Measurements from ENCODE around the gene CD36.
A peak's percentile ranks its signal among the peaks of the same experiment; 100 is the strongest.
"Not testable (repeated sequence)": the region's sequence is repeated elsewhere in the genome, so short reads cannot be mapped to it uniquely, and the experiment has no call there.

CD36 gene

DNA sequence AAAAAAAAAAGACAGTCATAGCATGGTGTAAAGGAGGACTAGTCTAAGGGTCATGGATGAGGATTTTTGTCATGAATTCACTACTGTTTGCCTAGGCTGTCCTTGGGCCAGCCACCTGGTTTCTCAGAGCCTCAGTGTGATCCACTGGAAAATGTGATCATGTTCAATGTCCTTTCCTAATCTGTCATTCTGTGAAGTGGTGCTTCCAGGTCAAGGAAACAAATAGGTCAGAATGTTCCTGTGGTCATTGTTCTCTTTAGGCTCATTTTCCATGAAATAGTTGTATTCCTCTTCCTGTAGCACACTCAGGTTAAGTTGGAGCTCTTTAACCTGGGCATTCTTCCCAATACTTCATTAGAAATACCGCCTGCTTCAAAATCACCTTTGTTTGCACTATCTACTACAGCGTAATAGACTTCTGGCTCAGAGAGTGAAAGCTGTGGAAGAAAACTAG, 16.5 kb downstream of the CD36 start:
- DNase-seq (ENCODE audit: low read depth) = no peak

DNA sequence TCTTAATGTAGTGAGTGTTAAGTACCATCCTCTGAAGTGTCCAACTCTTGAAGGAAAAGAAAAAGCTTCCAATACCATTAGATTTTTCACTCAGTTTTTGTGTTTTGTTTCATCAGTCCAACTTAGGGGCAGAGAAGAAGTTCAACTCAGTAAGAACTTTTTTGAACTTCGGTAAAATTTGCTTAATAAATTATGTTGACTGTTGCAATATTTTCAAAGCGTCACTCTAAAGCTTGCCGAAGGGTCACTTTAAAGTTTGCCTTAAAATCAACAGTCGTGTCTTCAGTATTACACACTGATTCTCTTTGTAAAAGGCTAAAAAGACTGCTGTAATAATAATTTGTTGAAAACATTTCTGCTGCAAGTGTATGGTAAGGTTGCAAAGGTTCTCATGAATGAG, 17.6 kb downstream of the CD36 start:
- DNase-seq (ENCODE audit: low read depth) = no peak

DNA sequence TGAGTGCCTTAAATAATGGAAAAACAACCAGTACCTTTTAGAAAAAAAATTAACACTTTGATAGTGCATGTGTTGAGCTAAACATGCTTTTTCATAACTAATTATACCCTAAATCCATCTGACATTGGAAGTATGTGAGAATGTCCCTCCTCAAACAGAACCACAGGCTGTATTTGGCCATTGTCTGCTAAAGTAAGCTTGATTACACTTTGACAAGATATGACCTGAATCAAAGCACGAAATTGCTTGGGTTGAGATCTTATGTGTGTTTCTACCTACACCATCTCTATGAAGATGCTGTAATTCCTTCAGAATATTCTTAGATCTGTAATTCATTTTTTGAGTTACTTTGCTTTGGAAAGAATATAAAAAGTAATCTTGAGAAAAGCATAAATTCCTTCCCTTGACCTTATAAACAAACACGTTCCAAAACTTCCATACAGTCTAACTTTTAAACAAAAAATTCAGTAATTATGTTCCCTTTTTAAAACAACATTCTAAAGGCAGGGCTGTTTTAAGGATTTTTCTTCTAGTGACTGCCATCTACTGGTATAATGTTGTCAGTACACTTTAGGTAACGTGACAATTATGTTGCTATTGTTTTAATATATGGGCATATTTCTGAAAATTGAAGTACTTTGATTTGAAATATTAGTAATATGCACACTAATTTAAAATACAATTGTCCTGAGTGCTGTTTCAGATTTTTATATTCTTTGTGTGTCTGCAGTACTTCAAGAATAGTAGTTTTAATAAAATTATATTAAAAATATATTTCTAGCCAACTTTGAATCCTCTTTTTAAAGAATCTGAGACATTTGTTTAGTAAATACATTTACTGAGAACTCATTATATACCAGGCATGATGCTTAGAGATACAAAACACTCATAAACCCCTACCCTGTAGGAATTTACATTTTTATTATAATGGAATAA, 20.9 kb downstream of the CD36 start:
- peak; percentile 49 for DNase-seq (ENCODE audit: low read depth)

DNA sequence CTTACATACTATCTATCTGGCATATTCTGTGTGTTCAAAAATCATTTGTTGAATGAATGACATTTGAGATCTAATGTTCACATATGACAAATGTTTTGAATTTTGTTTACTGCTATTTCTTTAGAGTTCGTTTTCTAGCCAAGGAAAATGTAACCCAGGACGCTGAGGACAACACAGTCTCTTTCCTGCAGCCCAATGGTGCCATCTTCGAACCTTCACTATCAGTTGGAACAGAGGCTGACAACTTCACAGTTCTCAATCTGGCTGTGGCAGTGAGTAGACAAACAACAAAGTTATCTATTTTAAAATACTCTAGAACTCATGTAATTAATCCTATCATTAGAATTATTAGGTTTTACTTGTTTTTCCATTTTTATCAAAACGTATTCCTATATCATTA, 22.5 kb downstream of the CD36 start:
- no peak for DNase-seq (ENCODE audit: low read depth)

DNA sequence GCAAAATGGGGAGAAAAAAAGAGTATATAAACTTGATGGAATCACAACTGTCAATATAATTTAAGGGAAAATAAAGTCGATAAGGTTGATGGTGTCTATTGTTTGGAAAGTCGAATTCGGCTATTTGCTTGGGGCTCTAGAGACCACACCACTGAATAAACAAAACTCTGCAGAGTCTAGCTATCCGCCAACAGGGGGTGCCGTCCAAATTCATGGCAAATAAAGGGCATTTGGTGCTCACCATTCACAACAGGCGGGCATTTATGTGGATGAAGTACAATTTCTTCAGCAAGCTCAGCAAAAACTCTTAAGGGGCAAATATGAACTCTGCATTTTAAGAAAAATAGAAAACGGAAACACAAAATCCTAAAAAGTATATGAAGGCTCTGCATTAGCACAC, 23.3 kb downstream of the CD36 start:
- no peak for DNase-seq (ENCODE audit: low read depth)

DNA sequence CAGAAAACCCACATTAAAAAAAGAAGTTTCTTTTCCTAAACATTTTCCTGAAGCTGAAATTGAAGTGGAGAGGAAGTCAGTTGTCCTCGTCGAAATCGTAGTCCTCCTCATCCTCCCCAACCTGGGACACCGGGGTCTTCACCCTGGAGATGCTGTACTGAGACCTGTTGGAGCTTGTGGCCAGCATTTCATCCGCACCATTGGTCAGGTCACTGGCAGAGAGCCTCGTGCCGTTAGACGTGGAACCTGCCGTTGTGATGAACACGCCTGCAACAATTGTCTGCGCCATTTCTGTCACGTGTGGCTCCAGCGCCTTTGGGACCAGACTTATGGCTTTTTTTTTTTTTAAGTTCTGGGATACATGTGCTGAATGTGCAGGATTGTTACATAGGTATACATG, 23.8 kb downstream of the CD36 start:
- no peak for DNase-seq (ENCODE audit: low read depth)

DNA sequence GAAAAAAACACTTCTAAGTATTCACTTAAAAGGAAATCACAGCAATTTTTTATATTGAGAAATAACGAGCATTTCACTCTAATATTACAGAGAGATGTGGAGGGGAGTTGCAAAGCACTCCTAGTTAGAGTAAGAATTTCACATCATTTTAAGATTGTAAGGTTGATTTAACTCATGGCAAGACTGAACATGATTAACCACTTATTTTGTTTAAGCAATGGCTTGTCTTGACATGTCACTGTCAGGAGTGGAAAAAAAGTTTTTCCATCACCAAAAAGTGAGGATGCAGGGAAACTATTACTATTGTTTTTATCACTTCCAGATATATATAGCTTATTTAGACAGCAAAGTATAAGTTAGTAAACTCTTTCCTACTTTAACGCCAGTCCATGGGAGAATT, 27.1 kb downstream of the CD36 start:
- DNase-seq (ENCODE audit: low read depth) = no peak

DNA sequence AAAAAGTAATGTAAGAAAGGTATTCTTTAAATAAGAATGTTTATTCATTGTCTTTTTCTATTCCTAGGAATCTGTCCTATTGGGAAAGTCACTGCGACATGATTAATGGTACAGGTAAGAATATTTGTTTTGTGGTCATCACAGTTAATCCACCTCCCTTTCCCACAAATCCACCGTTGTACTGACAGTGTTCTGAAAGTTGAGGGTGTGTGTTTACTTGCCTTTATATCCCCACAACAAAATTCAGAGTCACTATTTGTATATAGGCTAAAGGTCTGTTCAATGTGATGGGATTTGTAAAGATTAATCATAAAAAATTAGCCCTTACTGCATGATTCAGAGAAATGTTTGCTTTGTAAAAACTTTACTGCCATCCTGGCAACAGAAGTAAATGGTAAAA, 27.9 kb downstream of the CD36 start:
- DNase-seq (ENCODE audit: low read depth) = no peak

DNA sequence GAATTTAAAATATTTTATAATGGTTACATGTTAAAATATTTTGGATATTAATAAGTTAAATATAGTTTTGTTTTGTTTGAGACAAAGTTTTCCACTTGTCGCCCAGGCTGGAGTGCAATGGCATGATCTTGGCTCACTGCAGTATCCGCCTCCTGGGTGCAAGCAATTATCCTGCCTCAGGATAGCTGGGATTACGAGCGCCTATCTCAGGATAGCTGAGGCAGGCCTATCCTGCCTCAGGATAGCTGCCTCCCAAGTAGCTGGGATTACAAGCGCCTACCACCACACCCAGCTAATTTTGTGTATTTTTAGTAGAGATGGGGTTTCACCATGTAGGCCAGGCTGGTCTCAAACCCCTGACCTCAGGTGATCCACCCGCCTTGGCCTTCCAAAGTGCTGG, 30.9 kb downstream of the CD36 start:
- not testable (repeated sequence) for DNase-seq (ENCODE audit: low read depth)

DNA sequence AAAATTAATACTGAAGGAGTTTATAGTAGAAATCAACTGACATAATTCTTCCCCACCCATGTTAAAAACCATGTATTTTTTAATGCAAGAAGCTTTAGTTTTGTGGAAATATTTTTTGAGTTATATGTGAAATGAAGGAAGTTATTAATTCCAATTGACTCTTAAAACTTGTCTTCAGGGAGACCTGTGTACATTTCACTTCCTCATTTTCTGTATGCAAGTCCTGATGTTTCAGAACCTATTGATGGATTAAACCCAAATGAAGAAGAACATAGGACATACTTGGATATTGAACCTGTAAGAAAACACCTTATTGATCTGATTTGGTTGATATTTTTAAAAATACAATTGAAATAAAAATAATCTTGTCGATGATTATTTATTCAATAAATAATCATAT, 33.3 kb downstream of the CD36 start:
- DNase-seq (ENCODE audit: low read depth) = no peak

DNA sequence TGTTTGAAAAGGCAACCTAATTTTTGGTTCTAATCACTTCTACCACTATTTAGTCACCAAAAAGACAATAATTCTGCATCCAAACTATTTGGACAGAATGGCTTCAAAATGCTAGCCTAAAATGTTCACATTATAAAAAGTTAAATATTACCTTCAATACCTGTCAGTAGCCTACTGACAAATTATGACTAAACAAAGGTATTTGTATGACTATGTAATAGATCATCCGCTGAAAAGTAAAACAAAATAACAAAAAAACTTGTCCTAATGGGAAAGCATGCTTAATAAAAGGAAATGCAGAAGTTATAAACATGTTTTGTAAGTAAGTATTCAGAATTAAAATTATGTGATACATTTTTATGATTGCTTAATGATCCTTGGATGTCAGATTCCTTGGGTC, 36.6 kb downstream of the CD36 start:
- no peak for DNase-seq (ENCODE audit: low read depth)

DNA sequence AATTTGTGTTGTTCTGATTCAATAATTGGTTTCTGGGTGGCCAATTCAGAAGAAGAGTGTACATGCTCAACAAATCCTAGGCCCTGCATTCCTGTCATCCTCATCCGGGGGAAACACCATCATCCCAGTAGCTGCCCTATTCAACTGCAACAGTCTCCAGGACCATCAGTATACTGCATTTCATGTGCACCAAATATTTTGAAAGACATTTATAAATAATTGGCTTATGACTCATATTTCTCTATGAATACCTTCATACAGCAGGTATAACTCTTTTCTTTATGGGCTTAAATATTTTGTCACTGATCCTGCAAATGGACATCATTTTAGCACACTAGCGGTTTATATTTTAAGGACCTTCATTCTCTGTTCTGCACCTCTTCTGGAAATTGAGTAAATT, 38.0 kb downstream of the CD36 start:
- no peak for DNase-seq (ENCODE audit: low read depth)

DNA sequence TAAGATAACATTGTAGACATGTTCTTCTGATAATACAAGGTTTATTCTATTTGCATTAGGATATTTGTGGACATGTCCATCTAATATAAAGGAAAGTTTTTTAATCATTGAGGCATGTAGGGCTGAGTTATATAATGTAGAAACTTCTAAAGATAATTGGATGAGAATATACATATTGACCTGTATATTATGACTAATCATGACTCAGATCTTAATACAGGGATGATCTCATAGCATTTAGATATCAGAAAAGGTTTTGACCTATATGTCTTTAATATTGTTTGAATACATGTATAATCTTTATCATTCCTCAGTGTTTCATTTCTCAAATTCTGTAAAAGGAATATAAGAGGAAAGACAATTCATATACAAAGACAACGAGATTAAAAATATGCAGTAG, 39.2 kb downstream of the CD36 start:
- DNase-seq (ENCODE audit: low read depth) = no peak

DNA sequence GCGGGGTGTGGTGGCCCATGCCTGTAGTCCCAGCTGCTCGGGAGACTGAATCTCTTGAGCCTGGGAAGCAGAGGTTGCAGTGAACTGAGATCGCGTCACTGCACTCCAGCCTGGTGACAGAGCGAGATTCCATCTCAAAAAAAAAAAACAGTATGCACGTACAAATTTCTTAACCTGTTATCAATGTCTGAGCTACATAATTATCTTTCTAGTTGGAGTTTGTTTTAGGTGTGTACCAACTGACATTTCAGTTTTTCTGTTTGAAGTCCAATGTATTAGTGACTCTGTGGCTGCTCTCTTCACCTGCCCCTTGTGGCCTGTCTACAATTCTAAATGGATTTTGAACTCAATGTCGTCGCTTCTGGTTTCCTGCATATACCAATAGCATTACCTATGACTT, 40.3 kb downstream of the CD36 start:
- DNase-seq (ENCODE audit: low read depth) = no peak

DNA sequence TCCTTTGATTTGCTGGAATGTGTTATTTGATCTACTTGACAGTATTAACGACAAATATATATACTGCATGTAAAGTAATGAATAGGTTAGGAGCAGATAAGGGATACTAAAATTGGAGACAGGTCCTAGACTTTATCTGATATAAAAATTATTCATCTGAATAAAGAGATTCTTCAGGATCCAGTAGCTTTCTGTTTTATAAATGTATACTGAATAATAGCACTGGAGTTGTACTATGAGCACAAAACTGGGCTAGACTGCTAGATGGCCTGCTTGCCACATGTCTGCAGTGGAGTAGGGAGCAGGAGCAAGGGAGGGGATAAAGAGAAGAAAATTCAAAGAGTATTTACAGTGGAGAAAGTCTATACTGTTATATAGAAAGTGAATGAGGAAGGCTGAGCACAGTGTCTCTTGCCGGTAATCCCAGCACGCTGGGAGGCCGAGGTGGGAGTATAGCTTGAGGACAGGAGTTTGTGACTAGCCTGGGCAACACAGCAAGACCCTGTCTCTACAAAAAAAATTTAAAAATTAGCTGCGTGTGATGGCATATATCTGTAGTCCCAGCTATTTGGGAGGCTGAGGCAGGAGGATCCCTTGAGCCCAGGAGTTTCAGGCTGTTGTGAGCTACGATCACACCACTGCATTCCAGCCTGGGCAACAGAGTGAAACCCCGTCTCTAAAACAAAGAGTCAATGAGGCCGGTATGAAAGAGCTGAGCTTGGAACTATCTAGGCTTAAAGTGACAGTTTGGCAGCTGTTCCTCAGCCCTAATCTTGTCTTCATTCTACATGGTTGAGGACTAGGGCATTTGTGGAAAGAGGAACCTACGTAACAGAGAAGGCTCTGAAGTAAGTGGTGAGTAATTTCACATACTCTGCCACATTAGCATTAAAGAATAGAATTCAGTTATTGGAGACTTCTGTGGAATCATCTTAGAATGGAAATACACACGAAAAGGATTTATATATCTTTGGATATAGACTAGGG, 41.8 kb downstream of the CD36 start:
- DNase-seq (ENCODE audit: low read depth) = no peak

DNA sequence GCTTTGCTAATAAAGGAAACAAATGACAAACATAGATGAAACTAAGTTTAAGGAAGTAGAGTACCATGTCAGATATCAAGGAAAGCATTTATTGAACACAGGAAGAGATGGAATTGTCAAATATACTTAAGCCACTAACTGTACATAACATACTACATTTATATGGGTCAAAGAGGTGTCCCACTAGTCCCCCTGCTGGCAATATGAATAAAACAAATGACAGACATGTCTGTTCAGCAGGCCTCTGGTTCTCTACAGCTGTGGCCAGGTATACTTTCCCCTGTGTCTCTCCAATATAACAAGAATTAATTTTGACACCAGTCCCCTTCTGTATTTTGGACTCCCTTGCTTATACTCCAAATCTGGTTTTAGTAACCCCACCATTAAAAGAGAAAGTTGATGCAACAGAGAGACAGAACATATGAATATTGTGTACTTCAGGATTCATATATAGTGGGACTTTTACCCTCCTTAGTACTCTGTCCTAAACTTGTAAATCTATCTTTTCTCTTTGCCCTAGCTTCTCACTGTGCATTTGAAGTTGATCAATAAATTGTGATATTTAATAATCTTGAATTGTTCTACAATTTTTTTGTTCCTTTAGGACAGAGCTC, 42.9 kb downstream of the CD36 start:
- peak; percentile 27 for DNase-seq (ENCODE audit: low read depth)

DNA sequence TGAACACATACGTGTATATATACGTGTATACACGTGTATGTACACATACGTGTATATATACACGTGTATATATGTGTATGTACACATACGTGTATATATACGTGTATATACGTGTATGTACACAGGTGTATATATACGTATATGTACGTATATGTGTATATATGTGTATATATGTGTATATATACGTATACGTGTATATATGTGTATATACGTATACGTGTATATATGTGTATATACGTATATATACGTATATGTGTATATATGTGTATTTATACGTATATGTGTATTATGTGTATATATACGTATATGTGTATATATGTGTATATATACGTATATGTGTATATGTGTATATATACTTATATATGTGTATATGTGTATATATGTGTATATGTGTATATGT, 44.3 kb downstream of the CD36 start:
- DNase-seq (ENCODE audit: low read depth) = no peak

DNA sequence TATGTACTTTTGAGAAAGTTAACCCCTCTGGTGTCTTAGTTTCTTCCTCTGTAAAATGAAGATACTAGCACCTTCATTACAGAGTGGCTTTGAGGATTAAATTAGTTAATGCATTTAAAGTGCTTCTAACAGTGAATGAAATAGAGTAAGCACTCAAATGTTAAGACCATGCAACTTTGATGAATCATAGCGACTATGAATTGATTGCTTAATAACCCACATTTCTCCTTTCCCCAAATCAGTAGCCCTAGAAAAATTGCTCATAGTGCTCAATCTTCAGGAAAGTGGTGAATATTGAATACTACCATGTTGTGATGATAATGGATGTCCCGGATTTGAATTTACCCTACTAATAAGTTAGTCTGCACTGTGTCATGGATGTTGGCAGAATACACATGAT, 48.1 kb downstream of the CD36 start:
- DNase-seq (ENCODE audit: low read depth) = peak; percentile 50

DNA sequence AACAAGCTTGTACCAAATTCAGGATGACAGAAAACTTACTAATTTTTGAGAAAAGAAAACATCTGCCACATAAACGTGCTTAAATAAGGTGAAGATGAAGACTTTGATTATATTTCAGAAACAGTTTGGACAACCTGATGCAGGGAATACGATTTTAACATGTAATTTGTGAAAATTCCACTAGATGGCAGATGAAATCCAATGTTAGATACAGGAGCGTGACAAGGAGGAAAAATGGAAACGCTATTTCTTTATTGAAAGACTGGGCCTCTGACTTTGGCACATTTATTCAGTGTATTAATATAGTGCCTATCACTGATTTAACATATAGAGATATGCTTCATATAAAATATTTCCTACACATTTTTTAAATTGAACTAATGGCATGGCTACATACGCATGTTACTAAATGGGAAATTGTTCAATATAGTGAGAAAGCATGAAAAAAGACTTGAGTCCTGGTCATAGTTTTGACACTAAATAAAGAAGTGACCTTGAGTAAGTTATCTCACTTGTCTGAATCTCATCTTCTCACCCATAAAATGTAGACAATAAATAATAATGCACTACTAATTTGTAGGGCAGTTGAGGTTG, 60.7 kb downstream of the CD36 start:
- DNase-seq (ENCODE audit: low read depth) = peak; percentile 29

DNA sequence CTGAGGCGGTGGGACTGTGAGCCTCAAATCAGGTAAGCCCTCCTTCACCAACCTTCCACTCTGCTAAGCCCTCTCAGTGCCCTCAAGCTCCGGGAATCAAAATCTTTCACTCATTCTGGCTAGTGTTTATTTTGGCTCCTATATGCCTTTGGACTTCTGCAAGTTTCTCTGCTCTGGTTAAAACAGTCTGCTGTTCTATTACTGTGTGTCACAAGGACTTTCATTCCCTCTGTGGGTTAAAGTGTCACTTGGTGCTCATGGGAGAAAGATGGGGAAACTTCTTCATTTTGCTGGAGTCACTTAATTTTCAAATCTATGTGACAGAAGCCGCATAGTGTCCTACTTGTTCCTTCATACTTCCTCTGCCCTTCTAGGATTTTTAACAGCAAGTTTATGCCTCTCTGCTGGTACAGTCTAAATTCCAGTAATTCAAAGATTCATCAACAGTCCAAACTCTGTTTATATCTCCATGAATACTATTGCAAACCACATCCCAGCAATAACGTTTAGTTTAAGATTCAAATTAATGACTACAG, 61.3 kb downstream of the CD36 start:
- DNase-seq (ENCODE audit: low read depth) = peak; percentile 25

DNA sequence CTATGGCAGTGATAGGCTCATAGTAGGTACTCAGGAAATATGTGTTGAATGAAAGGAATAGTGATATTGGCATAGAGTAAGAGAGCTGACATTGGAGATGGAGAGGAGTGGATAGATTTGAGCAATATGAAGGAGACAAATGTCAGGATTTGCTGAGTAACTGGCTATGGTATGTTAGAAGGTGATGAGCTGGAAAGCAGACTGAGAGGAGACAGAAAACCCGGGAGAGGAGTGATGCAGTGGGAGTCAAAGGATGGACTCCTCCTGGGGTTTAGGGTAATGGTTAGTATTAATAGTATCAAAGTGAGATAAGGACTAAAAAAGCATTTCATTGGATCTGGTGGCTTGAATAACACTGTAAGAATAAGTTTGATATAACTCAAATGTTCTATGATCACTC, 64.8 kb downstream of the CD36 start:
- DNase-seq (ENCODE audit: low read depth) = no peak

Data from fibroblast of gingiva (primary cell).